SK-N-MC (cell line): ENCODE results near the gene UGP2.

Experiments
- DNase-seq: peaks from one replicate; pipeline ENCODE4 v3.0.0-alpha.2; 2011; ENCODE audit warnings: low read depth, low spot score
- H3K27ac ChIP-seq: fragments of 200-600 bp; sonication (generic); 2 replicates; pipeline ENCODE4 v1.5.1; 2016; ENCODE audit warnings: mixed run types
- H3K36me3 ChIP-seq: fragments of 200-600 bp; sonication (generic); 2 replicates; pipeline ENCODE4 v1.6.1; 2017; ENCODE audit warnings: antibody characterized with exemption, low read length, mixed read lengths; ENCODE audit not compliant: insufficient read depth
- H3K4me3 ChIP-seq: fragments of 200-600 bp; sonication (generic); 2 replicates; pipeline ENCODE4 v1.5.1; 2016
- H3K9ac ChIP-seq: fragments of 200-600 bp; sonication (generic); 2 replicates; pipeline ENCODE4 v1.8.0; 2017; ENCODE audit warnings: mixed run types, mixed read lengths; ENCODE audit not compliant: insufficient read length
- H3K9me3 ChIP-seq: fragments of 200-600 bp; sonication (generic); 2 replicates; pipeline ENCODE4 v1.6.1; 2017; ENCODE audit warnings: low read depth, mild to moderate bottlenecking, antibody characterized with exemption, low read length, moderate library complexity, mixed read lengths
- EZH2 ChIP-seq: fragments of 200-600 bp; sonication (generic); IDR thresholded peaks from one replicate; pipeline ENCODE4 v1.6.1; 2017; ENCODE audit warnings: antibody characterized with exemption
- FOXP2 ChIP-seq: optimal IDR thresholded peaks from 2 replicates; pipeline ENCODE3; 2011; ENCODE audit warnings: mild to moderate bottlenecking, moderate library complexity; ENCODE audit not compliant: insufficient read depth; ENCODE audit errors: extremely low read length, control extremely low read depth
- POLR2AphosphoS5 ChIP-seq: IDR thresholded peaks from 2 replicates; pipeline ENCODE4 v1.6.1; 2012; ENCODE audit warnings: mild to moderate bottlenecking, low read depth, low read length, borderline replicate concordance

UGP2 gene

GRCh38 chr2:63876311-63876710, 34.6 kb downstream of the UGP2 start:
- Histone ChIP-seq H3K4me3 (no peak overlapping the region), H3K36me3 (peaks cover 45% of the 10 kb centered on the region), H3K9ac (no peak overlapping the region), H3K27ac (no peak overlapping the region), H3K9me3 (0 out of 2 replicates have a peak, but pooled peaks cover 5% of the 10 kb centered on the region)
- DNase-seq = no peak
- TF ChIP-seq EZH2 = no peak
- TF ChIP-seq POLR2AphosphoS5 = no peak
- no peak for TF ChIP-seq FOXP2

- Histone ChIP-seq H3K9ac (no peak overlapping the region), H3K9me3 (0 out of 2 replicates have a peak, but pooled peaks cover 5% of the 10 kb centered on the region), H3K36me3 (peaks cover 39% of the 10 kb centered on the region), H3K4me3 (no peak overlapping the region), H3K27ac (no peak overlapping the region)
- TF ChIP-seq POLR2AphosphoS5 (no peak), FOXP2 (no peak)
- DNase-seq = no peak
Observed at GRCh38 chr2:63878486-63878885, 36.8 kb downstream of the UGP2 start.

DNA sequence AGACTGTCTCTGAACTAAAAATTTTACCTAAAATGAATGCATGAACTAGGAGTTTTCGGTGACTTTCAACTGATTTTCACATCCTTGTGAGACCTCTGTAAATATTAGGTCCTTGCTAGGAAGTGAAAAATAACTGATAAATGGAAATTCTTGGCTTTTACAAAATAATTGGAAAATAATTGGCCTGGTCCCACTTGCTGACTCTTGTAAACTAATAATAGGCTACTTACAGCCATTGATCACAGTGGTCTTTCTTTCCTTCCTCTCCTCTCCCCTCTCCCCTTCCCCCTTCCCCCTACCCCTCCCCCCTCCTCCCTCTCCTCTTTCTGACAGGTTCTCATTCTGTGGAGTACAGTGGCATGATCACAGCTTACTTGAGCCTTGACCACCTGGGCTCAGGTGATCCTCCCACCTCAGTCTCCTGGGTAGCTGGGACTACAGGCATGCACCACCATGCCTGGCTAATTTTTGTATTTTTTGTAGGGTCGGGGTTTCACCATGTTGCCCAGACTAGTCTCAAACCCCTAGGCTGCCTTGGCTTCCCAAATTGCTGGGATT, 38.3 kb downstream of the UGP2 start:
- no peak for DNase-seq
- H3K4me3 ChIP-seq = no peak overlapping the region
- H3K27ac ChIP-seq = no peak overlapping the region
- no peaks in the 10 kb centered on the region for H3K9me3 ChIP-seq
- peaks cover 35% of the 10 kb centered on the region for H3K36me3 ChIP-seq
- TF ChIP-seq FOXP2 (no peak), POLR2AphosphoS5 (no peak), EZH2 (no peak)
- H3K9ac ChIP-seq = no peak overlapping the region

- Histone ChIP-seq H3K27ac (no peak overlapping the region), H3K9me3 (no peaks in the 10 kb centered on the region), H3K9ac (no peak overlapping the region), H3K36me3 (peaks cover 35% of the 10 kb centered on the region), H3K4me3 (no peak overlapping the region)
- TF ChIP-seq EZH2 = no peak
- no peak for TF ChIP-seq FOXP2
- TF ChIP-seq POLR2AphosphoS5 = no peak
- no peak for DNase-seq
Observed at GRCh38 chr2:63880625-63881024, 38.9 kb downstream of the UGP2 start.

GRCh38 chr2:63881205-63881604, 39.5 kb downstream of the UGP2 start:
- Histone ChIP-seq H3K9me3 (no peaks in the 10 kb centered on the region), H3K4me3 (no peak overlapping the region), H3K27ac (no peak overlapping the region), H3K36me3 (peaks cover 38% of the 10 kb centered on the region), H3K9ac (no peak overlapping the region)
- DNase-seq = no peak
- TF ChIP-seq POLR2AphosphoS5 = no peak
- TF ChIP-seq FOXP2 = no peak
- TF ChIP-seq EZH2 = no peak

GRCh38 chr2:63882395-63883105, 40.9 kb downstream of the UGP2 start:
- Histone ChIP-seq H3K9me3 (no peaks in the 10 kb centered on the region), H3K9ac (no peak overlapping the region), H3K36me3 (peaks cover 43% of the 10 kb centered on the region), H3K4me3 (no peak overlapping the region), H3K27ac (no peak overlapping the region)
- TF ChIP-seq EZH2 (no peak), POLR2AphosphoS5 (no peak), FOXP2 (no peak)
- DNase-seq = no peak

DNA sequence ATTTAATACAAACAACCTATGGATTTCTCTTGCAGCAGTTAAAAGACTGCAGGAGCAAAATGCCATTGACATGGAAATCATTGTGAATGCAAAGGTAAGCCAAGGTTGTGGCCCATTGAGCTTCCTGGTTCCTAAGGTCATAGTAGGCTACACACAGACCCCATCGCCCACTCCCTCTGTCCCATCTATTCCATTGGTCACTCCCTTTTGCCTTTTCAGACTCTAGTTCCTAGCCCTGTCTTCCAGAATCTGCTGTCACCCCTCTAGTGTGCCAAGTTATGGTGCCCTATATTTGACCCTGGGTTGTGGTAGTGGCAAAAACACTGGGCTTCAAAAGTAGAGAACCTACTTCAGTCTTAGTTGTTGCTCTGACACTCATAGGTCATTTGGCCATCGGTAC, 44.7 kb downstream of the UGP2 start:
- Histone ChIP-seq H3K9ac (no peak overlapping the region), H3K9me3 (no peaks in the 10 kb centered on the region), H3K4me3 (no peak overlapping the region), H3K27ac (no peak overlapping the region), H3K36me3 (peaks cover 76% of the 10 kb centered on the region)
- DNase-seq = no peak
- TF ChIP-seq EZH2 (no peak), FOXP2 (no peak), POLR2AphosphoS5 (no peak)

GRCh38 chr2:63888053-63888452, 46.4 kb downstream of the UGP2 start:
- Histone ChIP-seq H3K36me3 (peaks cover 74% of the 10 kb centered on the region), H3K27ac (no peak overlapping the region), H3K4me3 (no peak overlapping the region), H3K9me3 (no peaks in the 10 kb centered on the region), H3K9ac (no peak overlapping the region)
- TF ChIP-seq EZH2 (no peak), FOXP2 (no peak), POLR2AphosphoS5 (no peak)
- DNase-seq = no peak
